Calu3 (cell line): ENCODE measurements around the gene CXCL12. TPM values are rescaled to one million over a fixed set of nuclear protein-coding genes. Genes with fewer than 3 reads are reported as not detected.

ENCODE experiments used
- BruUV-seq: library from RNA; stranded (reverse); fragments of 400-500 nt; replicated peaks from 2 replicates; lab custom pipeline; 2021; lab: Mats Ljungman, UMichigan
- CTCF ChIA-PET: fragments of 300-600 bp; sonication (Branson Sonifier 250); formaldehyde crosslinking; loops from one replicate; lab custom pipeline; 2022; ENCODE audit warnings: antibody characterized with exemption; lab: Charles Lee
- DNase-seq: peaks from one replicate; pipeline ENCODE4 v3.0.0; 2022
- H3K27ac Mint-ChIP-seq: one replicate; pipeline ENCODE4 v1.8.0; 2022; ENCODE audit warnings: mixed read lengths; ENCODE audit not compliant: unreplicated experiment
- H3K27me3 Mint-ChIP-seq: one replicate; pipeline ENCODE4 v1.8.0; 2022; ENCODE audit warnings: mixed read lengths; ENCODE audit not compliant: unreplicated experiment
- H3K36me3 Mint-ChIP-seq: one replicate; pipeline ENCODE4 v1.8.0; 2022; ENCODE audit warnings: mild to moderate bottlenecking, moderate library complexity, mixed read lengths; ENCODE audit not compliant: insufficient read depth, unreplicated experiment
- H3K4me1 Mint-ChIP-seq: one replicate; pipeline ENCODE4 v1.8.0; 2022; ENCODE audit warnings: mild to moderate bottlenecking, low read depth, mixed read lengths; ENCODE audit not compliant: unreplicated experiment
- H3K4me3 Mint-ChIP-seq: one replicate; pipeline ENCODE4 v1.8.0; 2022; ENCODE audit warnings: mild to moderate bottlenecking, low read depth, moderate library complexity, mixed read lengths; ENCODE audit not compliant: unreplicated experiment
- H3K9me3 Mint-ChIP-seq: one replicate; pipeline ENCODE4 v1.8.0; 2022; ENCODE audit warnings: low read depth, mixed read lengths; ENCODE audit not compliant: unreplicated experiment
- intact Hi-C: fragments of 100-400 bp; cut with micrococcal nuclease; formaldehyde crosslinking; loops from one replicate; pipeline ENCODE4 v1.10.0; 2022; ENCODE audit not compliant: unreplicated experiment
- total RNA-seq: library from RNA; stranded (reverse); gene quantifications from 2 replicates; pipeline ENCODE4 v1.2.3, GENCODE V29; 2022
- TF ChIP-seq, protein P1 (sequence below): fragments of 200-600 bp; IDR thresholded peaks from one replicate; pipeline ENCODE4 v1.8.0; 2022; ENCODE audit warnings: antibody characterized with exemption; ENCODE audit not compliant: unreplicated experiment

The CXCL12 gene
- total RNA-seq, 1 experiment from 2014 or later: not detected

DNA sequence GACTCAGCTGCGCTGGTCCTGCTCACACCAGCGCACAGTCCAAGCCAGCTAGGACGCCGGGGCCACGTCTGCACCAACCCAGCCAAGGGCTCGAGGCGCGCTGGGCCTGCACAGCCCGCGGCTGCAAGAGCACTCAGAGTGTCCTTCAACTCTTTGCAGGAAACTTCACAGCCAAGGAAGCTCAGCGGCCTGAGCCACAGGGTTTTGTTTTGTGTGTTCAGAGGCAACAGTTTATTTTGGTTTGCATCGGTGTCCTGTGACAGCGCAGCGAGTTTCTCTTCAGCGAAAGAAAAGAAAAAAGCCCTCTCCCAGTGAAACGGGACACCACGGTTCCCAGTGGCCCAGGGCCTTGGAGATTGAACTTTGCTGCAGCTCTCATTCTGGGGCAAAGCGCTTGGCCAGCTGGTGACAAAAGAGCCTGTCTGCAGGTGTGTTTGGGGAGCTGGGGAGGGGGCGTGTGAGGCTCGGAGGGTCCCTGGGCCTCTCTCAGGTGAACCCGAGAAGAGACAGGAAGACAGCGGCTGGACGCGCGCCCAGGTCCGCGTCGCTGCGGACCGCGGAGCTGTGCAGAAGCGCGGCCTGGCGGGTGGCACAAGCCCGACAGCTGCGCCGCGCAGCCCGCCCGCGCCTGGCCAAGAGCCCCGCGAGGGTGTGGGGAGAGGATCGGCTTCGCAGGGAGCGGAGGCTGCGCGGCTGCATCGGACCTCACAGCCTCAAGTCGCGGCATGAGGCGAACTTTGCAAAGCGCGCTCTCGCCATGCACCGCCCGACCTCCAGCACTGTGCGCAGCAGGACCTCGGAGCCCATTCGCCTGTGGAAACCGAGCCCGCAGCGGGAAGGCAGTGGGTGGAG lies 922 bp downstream of the CXCL12 start:
- Mint-ChIP-seq H3K27me3 (peaks cover 36% of the 10 kb centered on the region), H3K4me3 (no peak overlapping the region), H3K27ac (no peak overlapping the region), H3K4me1 (no peaks in the 10 kb centered on the region), H3K9me3 (no peaks in the 10 kb centered on the region), H3K36me3 (no peaks in the 10 kb centered on the region)
- CTCF ChIA-PET: no interaction called here
- intact Hi-C loops: loop anchor here (10.0 kb wide), 1 partner anchor 69 kb away; no protein-coding TSS in a partner anchor
- no TSS peak for BruUV-seq
- TF ChIP-seq, protein P1, sequence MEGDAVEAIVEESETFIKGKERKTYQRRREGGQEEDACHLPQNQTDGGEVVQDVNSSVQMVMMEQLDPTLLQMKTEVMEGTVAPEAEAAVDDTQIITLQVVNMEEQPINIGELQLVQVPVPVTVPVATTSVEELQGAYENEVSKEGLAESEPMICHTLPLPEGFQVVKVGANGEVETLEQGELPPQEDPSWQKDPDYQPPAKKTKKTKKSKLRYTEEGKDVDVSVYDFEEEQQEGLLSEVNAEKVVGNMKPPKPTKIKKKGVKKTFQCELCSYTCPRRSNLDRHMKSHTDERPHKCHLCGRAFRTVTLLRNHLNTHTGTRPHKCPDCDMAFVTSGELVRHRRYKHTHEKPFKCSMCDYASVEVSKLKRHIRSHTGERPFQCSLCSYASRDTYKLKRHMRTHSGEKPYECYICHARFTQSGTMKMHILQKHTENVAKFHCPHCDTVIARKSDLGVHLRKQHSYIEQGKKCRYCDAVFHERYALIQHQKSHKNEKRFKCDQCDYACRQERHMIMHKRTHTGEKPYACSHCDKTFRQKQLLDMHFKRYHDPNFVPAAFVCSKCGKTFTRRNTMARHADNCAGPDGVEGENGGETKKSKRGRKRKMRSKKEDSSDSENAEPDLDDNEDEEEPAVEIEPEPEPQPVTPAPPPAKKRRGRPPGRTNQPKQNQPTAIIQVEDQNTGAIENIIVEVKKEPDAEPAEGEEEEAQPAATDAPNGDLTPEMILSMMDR: no peak
- DNase-seq: no peak

DNA sequence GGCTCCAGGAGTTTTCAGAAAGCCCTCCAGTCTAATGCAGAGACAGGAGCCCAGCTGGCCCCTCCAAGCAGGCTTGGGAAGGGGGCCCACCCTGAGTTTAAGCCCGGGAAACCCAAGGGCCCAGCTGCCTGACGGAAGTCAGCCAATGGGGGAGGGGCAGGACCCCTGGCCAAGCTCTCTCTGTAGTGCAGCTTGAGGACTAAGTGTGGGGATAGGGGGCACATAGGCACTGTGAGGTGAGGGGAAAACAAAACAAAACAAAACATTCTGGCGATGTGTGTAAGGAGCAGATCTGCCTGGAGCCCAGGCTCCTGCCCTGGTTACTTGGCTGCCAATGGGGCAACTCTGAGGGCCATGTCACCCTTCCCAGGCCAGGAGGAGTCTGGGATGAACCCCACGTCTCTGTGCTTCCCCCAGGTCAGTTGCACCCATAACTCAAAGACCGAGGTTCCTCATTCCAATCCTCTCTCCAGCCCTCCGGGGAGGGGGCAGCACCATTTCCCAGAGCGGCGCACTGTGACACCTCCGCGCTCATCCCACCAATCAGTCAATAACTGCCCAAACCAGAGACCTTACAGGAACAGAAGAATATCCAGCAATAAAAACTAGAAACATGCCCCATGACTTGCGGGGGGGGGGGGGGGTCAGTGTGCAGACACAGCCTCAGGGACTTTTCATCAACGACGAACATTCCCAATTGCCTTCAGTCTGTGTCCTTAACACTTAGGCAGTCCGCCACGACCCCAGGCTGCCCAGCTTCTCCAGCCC lies 1.7 kb downstream of the CXCL12 start:
- H3K27ac Mint-ChIP-seq: no peak overlapping the region
- intact Hi-C loops: loop anchor here (10.0 kb wide), 1 partner anchor 68 kb away; no protein-coding TSS in a partner anchor
- peaks cover 36% of the 10 kb centered on the region for H3K27me3 Mint-ChIP-seq
- CTCF ChIA-PET: no interaction called here
- no TSS peak for BruUV-seq
- TF ChIP-seq, protein P1: no peak
- H3K36me3 Mint-ChIP-seq: no peaks in the 10 kb centered on the region
- H3K4me1 Mint-ChIP-seq: no peaks in the 10 kb centered on the region
- DNase-seq: no peak
- no peaks in the 10 kb centered on the region for H3K9me3 Mint-ChIP-seq
- no peak overlapping the region for H3K4me3 Mint-ChIP-seq

DNA sequence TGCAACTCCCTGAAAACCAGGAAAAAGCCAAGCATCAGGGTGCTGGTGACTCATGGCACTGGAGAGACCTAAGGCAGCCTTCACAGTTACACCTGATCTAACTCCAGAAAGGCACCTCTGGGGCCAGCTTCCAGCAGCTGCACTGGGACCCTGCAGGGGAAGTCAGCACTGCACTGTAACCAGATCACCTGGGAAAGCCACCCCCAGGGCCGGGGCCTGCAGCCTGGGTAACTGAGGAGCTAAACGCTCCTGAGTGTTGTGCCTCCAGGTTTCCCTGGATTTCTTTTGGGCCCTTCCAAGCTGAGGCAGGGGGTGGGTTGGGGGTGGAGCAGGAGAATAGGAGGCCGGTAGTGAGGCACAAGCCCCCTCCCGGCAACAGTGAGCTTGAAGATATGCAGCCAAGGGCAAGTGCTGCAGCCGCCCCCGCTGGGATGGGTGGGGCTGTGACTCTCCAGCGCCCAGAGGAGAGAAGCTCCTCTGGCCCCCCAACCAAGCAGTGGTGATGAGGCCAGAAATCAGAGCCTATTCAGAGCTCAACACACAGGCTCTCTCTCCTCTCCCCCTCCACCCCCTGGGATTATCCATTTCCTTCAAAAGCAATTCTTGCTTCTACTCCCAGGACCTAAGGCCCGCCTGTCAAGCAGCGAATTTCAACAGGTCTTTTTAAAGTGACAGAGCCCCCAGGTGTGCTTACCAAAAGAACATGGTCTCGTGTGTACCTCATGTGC lies 2.6 kb downstream of the CXCL12 start:
- TF ChIP-seq, protein P1: no peak
- no peak for DNase-seq
- no peaks in the 10 kb centered on the region for H3K4me1 Mint-ChIP-seq
- BruUV-seq: no TSS peak
- intact Hi-C loops: loop anchor here (10.0 kb wide), 1 partner anchor 67 kb away; no protein-coding TSS in a partner anchor
- no peaks in the 10 kb centered on the region for H3K36me3 Mint-ChIP-seq
- no peaks in the 10 kb centered on the region for H3K9me3 Mint-ChIP-seq
- peaks cover 36% of the 10 kb centered on the region for H3K27me3 Mint-ChIP-seq
- H3K27ac Mint-ChIP-seq: no peak overlapping the region
- CTCF ChIA-PET: no interaction called here
- no peak overlapping the region for H3K4me3 Mint-ChIP-seq
